Mucosa of rectum (tissue), 2 donors: ENCODE measurements around the gene TEX26.

Source experiments
- H3K27ac ChIP-seq, 2 donors: one replicate each; pipeline ENCODE4 v1.7.0; 2013; ENCODE audit warnings: inconsistent platforms in 2 of 2, low read depth in 2 of 2, low read length in 2 of 2
- H3K27me3 ChIP-seq, 2 donors: one replicate each; pipeline ENCODE4 v1.7.0; 2013; ENCODE audit warnings: low read length in 2 of 2; ENCODE audit not compliant: control insufficient read depth in 2 of 2, insufficient read depth in 2 of 2
- H3K36me3 ChIP-seq, 2 donors: one replicate each; pipeline ENCODE4 v1.7.0; 2013; ENCODE audit warnings: low read length in 2 of 2; ENCODE audit not compliant: control insufficient read depth in 2 of 2, insufficient read depth in 2 of 2
- H3K4me1 ChIP-seq, 2 donors: one replicate each; pipeline ENCODE4 v1.7.0; 2013; ENCODE audit warnings: low read length in 2 of 2, mild to moderate bottlenecking in 1 of 2; ENCODE audit not compliant: control insufficient read depth in 2 of 2, insufficient read depth in 2 of 2
- H3K4me3 ChIP-seq, 2 donors: one replicate each; pipeline ENCODE4 v1.7.0; 2013; ENCODE audit warnings: low read length in 2 of 2
- H3K9ac ChIP-seq, 2 donors: one replicate each; pipeline ENCODE4 v1.7.0; 2013; ENCODE audit warnings: low read length in 2 of 2, low read depth in 1 of 2, mild to moderate bottlenecking in 1 of 2
- H3K9me3 ChIP-seq, 2 donors: one replicate each; pipeline ENCODE4 v1.7.0; 2013; ENCODE audit warnings: low read length in 2 of 2; ENCODE audit not compliant: control insufficient read depth in 2 of 2
- donor health status: healthy.
- donor health status: Normal muscosa, but diverticular disease.

Gene TEX26

DNA sequence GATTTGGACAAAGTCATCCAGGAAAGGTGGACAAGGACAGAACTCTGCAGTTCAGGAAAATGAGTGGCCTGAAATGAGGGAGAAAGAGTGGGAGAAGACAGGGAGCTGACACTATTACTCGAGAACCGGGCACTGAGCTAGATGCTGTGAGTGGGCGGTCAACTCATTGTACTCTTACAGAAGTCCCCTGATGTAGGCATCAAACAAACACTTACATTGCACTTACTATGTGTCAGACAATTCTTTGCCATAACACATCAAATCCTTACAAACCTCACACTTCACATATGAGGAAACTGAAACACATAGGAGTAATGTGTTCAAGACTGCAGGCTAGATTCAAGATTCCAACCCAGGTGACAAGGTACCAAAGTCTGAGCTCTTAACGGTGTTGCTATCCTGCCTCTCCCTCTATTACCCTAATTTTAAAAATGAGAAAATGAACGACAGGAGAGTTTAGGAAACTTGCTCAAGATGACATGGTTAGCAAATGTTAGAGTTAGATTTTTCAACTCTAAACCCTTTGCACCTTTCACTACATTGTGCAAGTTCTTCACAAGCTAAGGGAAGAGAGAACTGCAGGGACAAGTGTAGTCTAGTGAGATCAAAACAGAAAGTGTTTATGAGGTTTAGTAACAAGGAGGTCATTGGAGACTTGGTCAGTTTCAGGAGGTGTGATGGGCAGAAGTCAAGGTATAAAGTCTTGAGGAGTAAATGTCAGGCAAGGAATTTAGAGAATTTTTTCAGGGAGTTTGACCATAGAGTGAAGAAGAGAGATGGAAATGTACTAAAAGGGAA is 31.3 kb upstream of the TEX26 start:
- H3K4me1 ChIP-seq: no peaks in the 10 kb centered on the region
- no peak overlapping the region for H3K4me3 ChIP-seq
- no peak overlapping the region for H3K9ac ChIP-seq
- H3K27ac ChIP-seq: no peak overlapping the region
- H3K36me3 ChIP-seq: no peaks in the 10 kb centered on the region
- peaks cover 9 to 17% of the 10 kb centered on the region in 2 donors for H3K27me3 ChIP-seq
- H3K9me3 ChIP-seq: no peaks in the 10 kb centered on the region

- Histone ChIP-seq H3K9ac (no peak overlapping the region), H3K9me3 (no peaks in the 10 kb centered on the region), H3K36me3 (no peaks in the 10 kb centered on the region), H3K27me3 (peaks cover 15 to 22% of the 10 kb centered on the region in 2 donors), H3K4me1 (peaks cover 0 to 8% of the 10 kb centered on the region in 2 donors), H3K4me3 (no peak overlapping the region), H3K27ac (no peak overlapping the region)
These were observed 28.4 kb upstream of the TEX26 start for GRCh38 chr13:30904043-30904442.

GRCh38 chr13:30905932-30906383 is 26.5 kb upstream of the TEX26 start, which contains the start of gene MEDAG:
MEDAG (plus strand) TSS chr13:30906271; CDS start chr13:30906516, 245 bp downstream.
- no peak within 1 kb of the TSS for H3K9ac ChIP-seq
- peak within 1 kb of the TSS in 1 of 2 donors; percentile 27 for H3K4me3 ChIP-seq
- H3K9me3 ChIP-seq: no peaks in the 10 kb centered on the region
- H3K36me3 ChIP-seq: no peaks in the 10 kb centered on the region
- H3K4me1 ChIP-seq: peaks cover 0 to 8% of the 10 kb centered on the region in 2 donors
- H3K27ac ChIP-seq: peak within 1 kb of the TSS in 1 of 2 donors; percentile 21
- H3K27me3 ChIP-seq: peaks cover 15 to 22% of the 10 kb centered on the region in 2 donors

GRCh38 chr13:30906411-30907051 is 25.9 kb upstream of the TEX26 start:
- Histone ChIP-seq H3K36me3 (no peaks in the 10 kb centered on the region), H3K9ac (no peak overlapping the region), H3K27me3 (peaks cover 15 to 22% of the 10 kb centered on the region in 2 donors), H3K4me3 (peak overlapping the region in 1 of 2 donors; percentile 27), H3K4me1 (peaks cover 0 to 8% of the 10 kb centered on the region in 2 donors), H3K27ac (no peak overlapping the region), H3K9me3 (no peaks in the 10 kb centered on the region)

GRCh38 chr13:30907121-30907861 is 25.2 kb upstream of the TEX26 start:
- H3K9me3 ChIP-seq: no peaks in the 10 kb centered on the region
- no peak overlapping the region for H3K27ac ChIP-seq
- H3K27me3 ChIP-seq: peaks cover 15 to 22% of the 10 kb centered on the region in 2 donors
- no peak overlapping the region for H3K4me3 ChIP-seq
- H3K36me3 ChIP-seq: no peaks in the 10 kb centered on the region
- no peak overlapping the region for H3K9ac ChIP-seq
- peaks cover 0 to 8% of the 10 kb centered on the region in 2 donors for H3K4me1 ChIP-seq

- H3K9me3 ChIP-seq: no peaks in the 10 kb centered on the region
- no peak overlapping the region for H3K4me3 ChIP-seq
- H3K27me3 ChIP-seq: peaks cover 15 to 19% of the 10 kb centered on the region in 2 donors
- no peaks in the 10 kb centered on the region for H3K36me3 ChIP-seq
- peaks cover 0 to 8% of the 10 kb centered on the region in 2 donors for H3K4me1 ChIP-seq
- no peak overlapping the region for H3K9ac ChIP-seq
- H3K27ac ChIP-seq: no peak overlapping the region
These were observed 24.0 kb upstream of the TEX26 start for GRCh38 chr13:30908416-30908980.

DNA sequence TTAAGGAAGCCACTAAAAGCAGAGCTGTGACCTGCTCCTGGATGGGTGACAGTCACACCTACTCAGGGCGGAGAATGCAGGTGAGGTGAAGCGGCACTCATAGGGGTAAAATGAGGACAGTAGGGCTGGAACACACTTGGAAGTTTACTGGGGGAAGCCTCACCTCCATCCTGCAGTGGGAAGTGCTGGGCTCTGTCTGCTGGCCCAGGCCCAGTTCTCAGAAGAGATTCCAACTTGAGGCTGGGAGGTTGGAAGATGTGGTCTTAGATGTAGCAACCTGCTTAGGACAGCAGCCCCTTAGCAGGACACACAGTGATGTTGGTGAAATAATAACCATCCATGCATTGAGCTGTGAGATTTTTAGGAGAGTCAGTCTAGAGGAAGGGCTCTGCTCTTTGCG is 21.8 kb upstream of the TEX26 start:
- Histone ChIP-seq H3K9ac (no peak overlapping the region), H3K9me3 (no peaks in the 10 kb centered on the region), H3K36me3 (no peaks in the 10 kb centered on the region), H3K27ac (no peak overlapping the region), H3K27me3 (peaks cover 8 to 10% of the 10 kb centered on the region in 2 donors), H3K4me1 (peaks cover 0 to 8% of the 10 kb centered on the region in 2 donors), H3K4me3 (no peak overlapping the region)

- Histone ChIP-seq H3K9me3 (no peaks in the 10 kb centered on the region), H3K4me1 (no peaks in the 10 kb centered on the region), H3K4me3 (no peak overlapping the region), H3K27me3 (peaks cover 0 to 2% of the 10 kb centered on the region in 2 donors), H3K27ac (no peak overlapping the region), H3K36me3 (no peaks in the 10 kb centered on the region), H3K9ac (no peak overlapping the region)
These were observed 16.5 kb upstream of the TEX26 start for GRCh38 chr13:30915691-30916541.

DNA sequence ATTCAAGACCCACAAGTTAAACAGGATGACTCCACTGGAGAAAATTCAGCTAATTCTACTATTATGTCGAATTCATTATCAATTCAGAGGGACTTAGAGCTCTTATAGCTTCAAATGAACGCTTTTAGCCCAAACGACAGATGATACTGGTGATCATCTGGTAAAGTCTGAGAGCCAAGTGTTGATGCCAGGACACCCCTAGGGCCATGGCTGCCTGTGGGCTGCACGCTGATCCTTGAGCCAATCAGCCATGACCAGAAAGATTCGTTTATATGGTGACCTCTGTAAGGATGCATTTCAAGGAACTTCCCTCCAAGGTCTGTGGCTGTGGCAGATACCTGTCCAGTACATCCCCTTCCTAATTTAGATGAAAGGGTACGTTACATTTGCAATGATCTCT is 15.5 kb upstream of the TEX26 start:
- no peaks in the 10 kb centered on the region for H3K36me3 ChIP-seq
- H3K27ac ChIP-seq: no peak overlapping the region
- peaks cover 0 to 2% of the 10 kb centered on the region in 2 donors for H3K27me3 ChIP-seq
- no peak overlapping the region for H3K9ac ChIP-seq
- H3K4me1 ChIP-seq: no peaks in the 10 kb centered on the region
- H3K9me3 ChIP-seq: no peaks in the 10 kb centered on the region
- H3K4me3 ChIP-seq: no peak overlapping the region
